ENCODE results near the gene KLHL29. TPM values are rescaled to one million over a fixed set of nuclear protein-coding genes. Genes with fewer than 3 reads are reported as not detected.

The KLHL29 gene
- total RNA-seq, 1 experiment from 2014 or later: 2.4 TPM

- Histone ChIP-seq H4K91ac (ENCODE audit: insufficient read length, low read depth, low read length) (no peak overlapping the region), H3K23ac (ENCODE audit: insufficient read length, low read depth, low read length) (no peak overlapping the region), H4K5ac (ENCODE audit: insufficient read length, low read depth, low read length) (no peak overlapping the region), H2AFZ (ENCODE audit: low read length) (no peak overlapping the region), H4K8ac (replicated peaks; ENCODE audit: insufficient read length, low read depth, low read length) (no peak overlapping the region), H3K4me1 (ENCODE audit: insufficient read depth, low read length) (no peaks in the 10 kb centered on the region), H3K27ac (ENCODE audit: insufficient read length, low read depth, low read length) (no peak overlapping the region), H3K4me2 (ENCODE audit: insufficient read depth, insufficient read length, low read length) (no peak overlapping the region), H3K79me1 (ENCODE audit: insufficient read depth, low read depth, low read length, poor library complexity, severe bottlenecking) (no peaks in the 10 kb centered on the region), H2BK12ac (ENCODE audit: insufficient read length, low read depth, low read length) (no peak overlapping the region), H2AK5ac (ENCODE audit: insufficient read length, low read length) (no peak overlapping the region), H2BK20ac (ENCODE audit: low read depth, low read length, poor library complexity, severe bottlenecking) (no peak overlapping the region), H3K9ac (ENCODE audit: extremely low read depth, insufficient read length, low read length) (no peak overlapping the region), H4K20me1 (ENCODE audit: control insufficient read depth, insufficient read depth, insufficient read length) (no peaks in the 10 kb centered on the region), H3K4ac (ENCODE audit: low read depth, low read length) (no peak overlapping the region), H3T11ph (ENCODE audit: low read length) (no peak overlapping the region), H3K56ac (ENCODE audit: insufficient read length, low read depth, low read length) (no peak overlapping the region), H3K18ac (ENCODE audit: insufficient read length, low read depth, low read length) (no peak overlapping the region), H2BK120ac (ENCODE audit: low read depth, low read length, poor library complexity, severe bottlenecking) (no peak overlapping the region), H3K9me3 (ENCODE audit: control insufficient read depth, low read depth, low read length) (no peaks in the 10 kb centered on the region), H3K14ac (ENCODE audit: insufficient read depth, low read length) (no peak overlapping the region), H2BK15ac (ENCODE audit: low read depth, low read length) (no peak overlapping the region), H3K23me2 (ENCODE audit: insufficient read length, low read depth, low read length, poor library complexity, severe bottlenecking) (no peaks in the 10 kb centered on the region), H3K79me2 (ENCODE audit: insufficient read depth, low read length) (no peaks in the 10 kb centered on the region), H2BK5ac (ENCODE audit: insufficient read length, low read length) (no peak overlapping the region), H3K27me3 (ENCODE audit: insufficient read depth, low read length) (no peaks in the 10 kb centered on the region)
- Mint-ChIP-seq H3K4me3 (no peak overlapping the region), H3K4me1 (peaks cover 4 to 6% of the 10 kb centered on the region in 2 experiments), H3K36me3 (ENCODE audit: insufficient read depth in 1 of 3, low read depth in 3 of 3) (no peaks in the 10 kb centered on the region), H3K27me3 (ENCODE audit: low read depth) (peaks cover 6% of the 10 kb centered on the region), H3K27ac (no peak overlapping the region), H3K9me3 (no peaks in the 10 kb centered on the region; a peak in 1 of 5 replicates)
- no peak for TF ChIP-seq CTCF (conservative IDR thresholded peaks at IDR 0.05)
- DNase-seq: no peak
- WGBS (ENCODE audit: extremely low coverage, insufficient read length, low lambda C conversion rate): no CpG with 5 or more reads among the region's 8 CpGs
Measured at GRCh38 chr2:23512778-23513177, 127.8 kb downstream of the KLHL29 start.
